ENCODE measurements around the gene ADAMTS2.
"Not testable (repeated sequence)": the region's sequence is repeated elsewhere in the genome, so short reads cannot be mapped to it uniquely, and the experiment has no call there.

Gene ADAMTS2

GRCh38 chr5:179231309-179231708, 114.0 kb downstream of the ADAMTS2 start:
- DNase-seq (ENCODE audit: low read depth) = no peak

GRCh38 chr5:179230061-179230461, 115.2 kb downstream of the ADAMTS2 start:
- no peak for DNase-seq (ENCODE audit: low read depth)

GRCh38 chr5:179229331-179229831, 115.9 kb downstream of the ADAMTS2 start:
- DNase-seq (ENCODE audit: low read depth) = no peak

- DNase-seq (ENCODE audit: low read depth) = no peak
Observed at GRCh38 chr5:179228341-179229121, 116.7 kb downstream of the ADAMTS2 start.

- no peak for DNase-seq (ENCODE audit: low read depth)
Observed at GRCh38 chr5:179227580-179228311, 117.5 kb downstream of the ADAMTS2 start.

- DNase-seq (ENCODE audit: low read depth) = no peak
Observed at GRCh38 chr5:179227229-179227579, 118.1 kb downstream of the ADAMTS2 start.

- no peak for DNase-seq (ENCODE audit: low read depth)
Observed at GRCh38 chr5:179226696-179227095, 118.6 kb downstream of the ADAMTS2 start.

GRCh38 chr5:179225387-179225786, 119.9 kb downstream of the ADAMTS2 start:
- no peak for DNase-seq (ENCODE audit: low read depth)

- DNase-seq (ENCODE audit: low read depth) = no peak
Observed at GRCh38 chr5:179224741-179225140, 120.5 kb downstream of the ADAMTS2 start.

- no peak for DNase-seq (ENCODE audit: low read depth)
Observed at GRCh38 chr5:179223961-179224360, 121.3 kb downstream of the ADAMTS2 start.

- no peak for DNase-seq (ENCODE audit: low read depth)
Observed at GRCh38 chr5:179223528-179223927, 121.7 kb downstream of the ADAMTS2 start.

- DNase-seq (ENCODE audit: low read depth) = no peak
Observed at GRCh38 chr5:179222246-179223017, 122.8 kb downstream of the ADAMTS2 start.

- DNase-seq (ENCODE audit: low read depth) = no peak
Observed at GRCh38 chr5:179221877-179222220, 123.4 kb downstream of the ADAMTS2 start.

GRCh38 chr5:179221196-179221876, 123.9 kb downstream of the ADAMTS2 start:
- no peak for DNase-seq (ENCODE audit: low read depth)

- DNase-seq (ENCODE audit: low read depth) = no peak
Observed at GRCh38 chr5:179220716-179221115, 124.5 kb downstream of the ADAMTS2 start.

- DNase-seq (ENCODE audit: low read depth) = no peak
Observed at GRCh38 chr5:179219661-179220620, 125.3 kb downstream of the ADAMTS2 start.

GRCh38 chr5:179218943-179219330, 126.3 kb downstream of the ADAMTS2 start:
- no peak for DNase-seq (ENCODE audit: low read depth)

- no peak for DNase-seq (ENCODE audit: low read depth)
Observed at GRCh38 chr5:179217956-179218942, 127.0 kb downstream of the ADAMTS2 start.

- no peak for DNase-seq (ENCODE audit: low read depth)
Observed at GRCh38 chr5:179217356-179217755, 127.9 kb downstream of the ADAMTS2 start.

- DNase-seq (ENCODE audit: low read depth) = not testable (repeated sequence)
Observed at GRCh38 chr5:179216381-179216780, 128.9 kb downstream of the ADAMTS2 start.
